NCI-H1436 treated with DMSO at 0.1 percent for 48 hours (cell line): ENCODE measurements around the gene SAT2.
"Not testable (repeated sequence)": the region's sequence is repeated elsewhere in the genome, so short reads cannot be mapped to it uniquely, and the experiment has no call there.

Experiments used
- DNase-seq: peaks from one replicate; lab custom pipeline; 2025; lab: John Stamatoyannopoulos, UW

SAT2 gene

DNA sequence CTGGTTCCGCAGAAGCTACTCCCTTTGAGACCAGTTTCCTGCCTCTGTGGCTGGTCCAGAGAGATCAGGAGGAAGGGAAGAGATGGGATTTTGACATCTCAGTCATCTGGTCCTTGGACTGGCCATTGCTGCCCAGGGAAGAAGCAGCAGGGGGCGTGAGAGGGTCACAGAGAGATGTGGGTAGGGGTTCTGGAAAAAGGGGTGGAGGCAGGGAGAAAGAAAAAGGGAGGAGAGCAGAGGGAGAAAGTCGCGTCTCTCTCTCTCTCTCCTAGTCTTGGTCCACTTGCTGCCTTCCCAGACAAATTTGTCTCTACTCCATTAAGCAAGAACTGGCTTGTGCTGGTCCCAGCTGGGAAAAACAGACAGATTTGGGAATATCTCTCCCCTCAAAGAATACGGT lies 6.8 kb upstream of the SAT2 start:
- DNase-seq = no peak

DNA sequence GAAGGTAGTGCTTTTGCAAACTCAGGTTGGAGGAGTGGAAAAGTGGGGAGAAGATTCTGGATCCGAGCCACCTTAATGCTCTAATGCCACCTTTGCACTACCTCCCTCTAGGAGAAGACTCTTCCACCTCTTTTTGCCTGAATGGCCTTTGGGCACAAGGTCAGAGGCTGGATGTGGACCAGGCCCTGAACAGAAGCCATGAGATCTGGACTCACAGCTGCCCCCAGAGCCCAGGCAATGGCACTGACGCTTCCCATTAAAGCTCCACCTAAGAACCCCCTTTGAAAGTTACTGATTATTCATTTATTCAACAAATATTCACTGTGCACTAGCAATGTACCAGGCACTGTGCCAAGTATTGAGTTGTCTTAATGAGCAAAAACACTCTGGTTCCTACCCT lies 5.5 kb upstream of the SAT2 start:
- DNase-seq = no peak

DNA sequence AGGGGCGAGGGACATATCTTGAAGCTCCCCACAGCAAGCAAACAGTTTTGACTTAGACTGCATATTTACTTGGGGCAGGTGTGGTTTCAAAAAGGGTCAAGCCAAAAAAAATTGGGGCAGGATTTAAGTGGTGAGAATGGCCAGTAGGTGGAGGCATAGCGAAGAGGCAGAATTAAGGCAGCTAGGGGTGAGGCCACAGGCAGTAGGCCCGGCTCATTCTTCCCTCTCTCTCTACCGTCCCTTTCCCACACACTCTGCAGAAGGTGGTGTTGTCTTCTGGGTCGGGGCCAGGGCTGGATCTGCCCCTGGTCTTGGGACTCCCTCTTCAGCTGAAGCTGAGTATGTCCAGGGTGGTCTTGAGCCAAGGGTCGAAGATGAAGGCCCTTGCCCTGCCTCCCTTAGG lies 4.9 kb upstream of the SAT2 start:
- DNase-seq = no peak

DNA sequence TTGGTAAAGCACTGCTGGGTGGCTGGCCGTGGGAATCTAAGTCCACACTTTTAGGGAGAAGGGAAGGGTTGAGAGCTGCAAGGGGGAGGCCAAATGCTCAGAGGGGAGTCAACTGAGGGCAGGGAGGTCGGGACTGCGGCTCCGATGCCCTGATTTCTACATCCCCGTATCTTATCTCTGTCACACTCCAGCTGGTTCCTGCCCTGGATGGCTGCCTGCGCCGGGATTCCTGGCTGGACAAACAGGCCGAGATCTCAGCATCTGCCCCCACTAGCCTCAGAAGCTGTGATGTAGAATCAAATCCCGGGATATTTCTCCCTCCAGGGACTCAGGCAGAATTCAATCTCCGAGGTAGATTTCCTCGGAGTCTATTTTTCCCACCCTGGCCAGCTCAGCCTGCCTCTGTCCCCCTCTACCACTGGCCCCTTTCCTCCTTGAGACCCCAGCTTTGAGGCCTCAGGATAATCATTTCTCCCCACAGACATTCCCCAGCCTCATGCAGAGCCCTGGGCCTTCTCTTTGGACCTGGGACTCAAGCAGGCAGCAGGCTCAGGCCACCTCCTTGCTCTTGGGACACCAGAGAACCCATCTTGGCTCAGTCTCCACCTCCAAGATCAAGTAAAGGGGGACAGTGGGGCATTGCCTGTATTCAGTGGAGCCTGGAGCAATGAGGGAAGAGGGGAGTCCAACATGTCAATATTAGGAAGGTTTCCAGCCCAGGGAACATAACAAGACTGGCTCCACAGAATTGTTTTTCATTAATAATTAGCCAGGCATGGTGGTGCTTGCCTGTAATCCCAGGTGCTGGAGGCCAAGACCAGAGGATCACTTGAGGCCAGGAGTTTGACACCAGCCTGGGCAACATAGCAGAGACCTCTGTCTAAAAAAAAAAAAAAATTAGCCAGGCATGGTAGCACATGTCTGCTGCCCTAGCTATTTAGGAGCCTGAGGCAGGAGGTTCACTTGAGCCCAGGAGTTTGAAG lies 4.1 kb upstream of the SAT2 start:
- DNase-seq = no peak

DNA sequence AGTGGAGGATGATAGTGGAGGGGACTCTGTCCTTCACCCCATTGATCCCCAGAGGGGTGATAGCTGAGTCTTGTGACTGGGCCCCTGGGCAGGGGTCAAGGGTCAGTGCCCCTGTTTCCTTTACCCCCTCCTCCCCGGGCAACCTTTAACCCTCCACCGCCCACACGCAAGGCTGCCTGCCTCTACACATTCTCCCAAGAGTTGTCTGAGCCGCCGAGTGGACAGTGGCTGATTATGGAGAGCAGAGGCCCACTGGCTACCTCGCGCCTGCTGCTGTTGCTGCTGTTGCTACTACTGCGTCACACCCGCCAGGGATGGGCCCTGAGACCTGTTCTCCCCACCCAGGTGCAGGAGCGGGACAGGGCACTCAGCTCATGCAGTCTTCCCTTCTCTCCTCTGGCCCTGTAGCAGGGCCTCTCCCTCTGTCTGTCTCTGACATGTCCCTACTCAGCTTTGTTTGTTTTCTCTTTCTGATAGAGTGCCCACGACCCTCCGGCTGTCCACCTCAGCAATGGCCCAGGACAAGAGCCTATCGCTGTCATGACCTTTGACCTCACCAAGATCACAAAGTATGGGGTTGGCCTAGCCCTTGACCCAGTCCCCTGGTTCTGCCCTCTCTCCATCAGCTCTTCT lies 2.4 kb upstream of the SAT2 start, which contains the start of gene SHBG:
Gene SHBG, plus strand, starts transcription at position 197 of the 633 bp plus-strand sequence. Its CDS starts 38 bp downstream, at position 235.
- no peak for DNase-seq

DNA sequence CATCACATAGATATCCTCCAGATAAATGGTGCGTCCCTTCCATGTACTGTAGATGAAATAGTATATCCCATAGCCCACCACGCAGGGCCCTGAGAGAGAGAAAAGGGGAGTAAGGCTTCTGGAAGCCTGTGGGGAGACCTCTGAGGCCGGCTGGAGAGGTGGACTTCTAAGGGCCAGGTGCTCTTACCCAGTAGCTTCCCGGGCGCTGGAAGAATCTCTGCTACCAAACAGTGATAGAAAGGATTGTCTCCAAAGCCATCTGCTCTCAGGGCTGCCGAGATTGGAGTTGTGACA lies 718 bp downstream of the SAT2 start:
- no peak for DNase-seq

DNA sequence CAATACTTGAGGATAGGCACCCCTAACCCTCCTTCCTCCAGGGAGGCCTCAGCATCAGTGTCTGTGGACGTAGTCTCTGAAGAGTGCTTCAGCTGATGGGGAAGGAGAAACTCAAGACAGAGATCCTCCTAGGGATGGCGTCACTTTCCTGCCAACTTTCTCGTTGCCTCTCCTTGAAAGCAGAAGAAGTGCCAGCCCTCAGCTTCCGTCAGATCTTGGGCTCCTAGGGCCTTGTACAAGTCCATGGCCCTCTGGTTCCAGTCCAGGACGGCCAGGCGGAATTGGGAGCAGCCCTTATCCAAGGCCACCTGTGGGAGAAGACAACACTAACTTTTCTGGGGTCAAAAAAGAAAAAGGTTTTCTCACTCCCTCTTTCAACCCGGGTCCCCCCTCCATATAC lies 1.3 kb downstream of the SAT2 start:
- no peak for DNase-seq

DNA sequence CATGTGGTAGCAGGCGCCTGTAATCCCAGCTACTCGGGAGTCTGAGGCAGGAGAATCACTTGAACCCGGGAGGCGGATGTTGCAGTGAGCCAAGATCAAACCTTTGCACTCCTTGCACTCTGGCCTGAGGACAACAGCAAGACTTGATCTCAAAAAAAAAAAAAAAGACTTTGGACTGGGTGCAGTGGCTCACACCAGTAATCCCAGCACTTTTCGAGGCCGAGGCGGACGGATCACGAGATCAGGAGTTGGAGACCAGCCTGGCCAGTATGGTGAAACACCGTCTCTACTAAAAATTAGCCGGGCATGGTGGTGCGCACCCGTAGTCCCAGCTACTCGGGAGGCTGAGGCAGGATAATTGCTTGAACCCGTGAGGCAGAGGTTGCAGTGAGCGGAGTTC lies 1.9 kb downstream of the SAT2 start:
- DNase-seq = not testable (repeated sequence)

DNA sequence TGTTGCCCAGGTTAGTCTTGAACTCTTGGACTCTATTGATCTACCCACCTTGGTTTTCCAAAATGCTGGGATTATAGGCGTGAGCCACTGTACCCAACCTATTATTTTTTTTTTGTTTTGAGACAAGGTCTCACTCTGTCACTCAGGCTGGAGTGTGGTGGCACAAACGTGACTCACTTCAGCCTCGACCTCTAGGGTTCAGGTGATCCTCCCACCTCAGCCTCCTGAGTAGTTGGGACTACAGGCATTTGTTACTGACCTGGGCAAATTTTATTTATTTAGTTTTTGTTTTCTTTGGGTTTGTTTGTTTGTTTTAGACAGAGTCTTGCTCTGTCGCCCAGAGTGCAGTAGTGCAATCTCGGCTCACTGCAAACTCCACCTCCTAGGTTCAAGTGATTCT lies 4.0 kb downstream of the SAT2 start:
- DNase-seq = no peak

DNA sequence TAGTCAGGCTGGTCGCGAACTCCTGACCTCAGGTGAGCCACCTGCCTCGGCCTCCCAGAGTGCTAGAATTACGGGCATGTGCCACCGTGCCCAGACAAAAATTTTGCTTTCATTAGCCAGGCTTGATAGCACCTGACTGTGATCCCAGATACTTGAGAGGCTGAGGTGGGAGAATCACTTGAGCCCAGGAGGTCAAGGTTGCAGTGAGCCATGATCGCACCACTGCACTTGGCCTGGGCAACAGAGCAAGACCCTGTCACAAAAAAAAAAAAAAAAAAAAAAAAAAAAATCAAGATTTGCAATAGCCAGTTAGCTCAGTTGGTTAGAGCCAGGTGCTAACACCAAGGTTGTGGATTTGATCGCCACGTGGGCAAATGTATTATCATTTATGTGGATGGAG lies 6.8 kb downstream of the SAT2 start:
- no peak for DNase-seq

DNA sequence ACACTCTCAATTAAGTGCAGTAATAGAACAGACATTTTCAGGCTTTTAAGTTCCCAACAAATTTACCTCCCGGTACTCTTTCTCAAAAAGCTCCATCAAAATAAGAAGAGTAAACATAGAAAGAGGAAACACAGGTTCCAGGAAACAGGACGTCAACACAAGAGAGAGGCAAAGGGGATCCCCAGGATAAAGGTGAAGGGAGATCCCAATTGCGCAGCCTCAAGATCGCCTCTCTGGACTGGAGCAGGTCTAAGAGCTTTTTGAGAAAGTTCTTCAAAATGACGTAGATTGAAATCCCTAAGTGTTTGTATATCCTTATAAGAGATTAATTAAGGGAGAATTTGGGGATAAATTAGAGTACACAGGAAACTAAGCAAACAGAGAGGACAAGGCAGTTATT lies 9.0 kb downstream of the SAT2 start:
- no peak for DNase-seq

DNA sequence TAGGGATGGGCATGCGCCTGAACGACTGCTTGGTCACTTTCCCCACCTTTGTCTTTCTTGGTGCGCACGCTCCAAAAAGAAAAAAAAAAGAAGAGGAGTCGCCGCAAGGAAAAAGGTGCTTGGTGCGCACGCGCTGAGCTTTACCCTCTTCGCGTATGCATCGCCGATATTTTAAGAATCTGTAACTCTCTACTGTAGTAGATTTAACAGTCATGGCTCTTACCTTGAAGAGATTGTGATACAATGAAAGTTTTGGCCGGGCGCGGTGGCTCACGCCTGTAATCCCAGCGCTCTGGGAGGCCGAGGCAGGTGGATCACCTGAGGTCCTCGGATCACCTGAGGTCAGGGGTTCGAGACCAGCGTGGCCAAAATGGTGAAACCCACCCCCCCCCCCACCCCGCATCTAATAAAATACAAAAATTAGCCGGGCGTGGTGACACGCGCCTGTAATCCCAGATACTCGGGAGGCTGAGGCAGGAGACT lies 12.3 kb downstream of the SAT2 start:
- no peak for DNase-seq

DNA sequence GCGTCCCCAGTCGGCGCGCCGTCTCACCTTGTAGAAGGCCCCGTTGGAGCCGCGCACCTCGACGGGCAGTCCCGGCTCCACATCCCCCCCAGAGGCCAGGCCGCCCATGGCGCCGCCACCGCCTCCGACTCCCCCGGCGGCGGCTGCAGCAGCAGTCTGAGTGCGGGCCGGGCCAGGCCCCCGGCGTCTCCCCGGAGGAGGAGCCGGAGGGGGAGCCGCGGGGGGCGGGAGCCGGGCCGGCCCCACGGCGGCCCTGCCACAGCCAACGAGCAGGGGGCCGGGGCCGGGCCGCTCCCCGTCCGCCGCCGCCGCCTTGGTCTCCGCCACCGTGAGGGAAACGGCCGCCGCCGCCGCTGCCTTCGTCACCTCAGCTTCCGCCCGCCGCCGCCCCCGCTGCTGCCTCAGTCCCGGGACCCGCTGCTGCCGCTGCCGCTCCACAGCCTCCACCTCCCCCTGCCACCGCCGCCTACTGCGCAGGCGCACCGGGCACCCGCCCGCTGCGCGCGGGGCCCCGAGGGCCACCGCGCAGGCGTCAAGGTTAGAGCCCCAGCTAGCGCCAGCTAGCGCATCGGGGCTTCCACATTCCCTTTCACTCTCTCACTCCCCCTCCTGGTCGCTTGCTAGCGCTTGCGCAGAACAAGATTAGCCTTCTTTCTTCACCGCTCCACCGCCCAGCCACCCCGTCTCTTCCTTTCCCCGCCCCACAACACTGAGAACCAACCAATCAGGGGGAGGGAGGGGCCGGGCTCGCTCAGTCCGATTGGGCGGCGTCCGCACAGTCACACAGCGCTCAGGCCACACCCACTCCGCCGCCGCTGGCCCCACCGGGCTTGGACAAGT lies 13.0 kb downstream of the SAT2 start, which contains the start of gene FXR2:
Gene FXR2, minus strand, starts transcription at position 473 of the 840 bp plus-strand sequence. Its CDS starts 365 bp downstream, at position 108.
- peak; percentile 97 for DNase-seq

DNA sequence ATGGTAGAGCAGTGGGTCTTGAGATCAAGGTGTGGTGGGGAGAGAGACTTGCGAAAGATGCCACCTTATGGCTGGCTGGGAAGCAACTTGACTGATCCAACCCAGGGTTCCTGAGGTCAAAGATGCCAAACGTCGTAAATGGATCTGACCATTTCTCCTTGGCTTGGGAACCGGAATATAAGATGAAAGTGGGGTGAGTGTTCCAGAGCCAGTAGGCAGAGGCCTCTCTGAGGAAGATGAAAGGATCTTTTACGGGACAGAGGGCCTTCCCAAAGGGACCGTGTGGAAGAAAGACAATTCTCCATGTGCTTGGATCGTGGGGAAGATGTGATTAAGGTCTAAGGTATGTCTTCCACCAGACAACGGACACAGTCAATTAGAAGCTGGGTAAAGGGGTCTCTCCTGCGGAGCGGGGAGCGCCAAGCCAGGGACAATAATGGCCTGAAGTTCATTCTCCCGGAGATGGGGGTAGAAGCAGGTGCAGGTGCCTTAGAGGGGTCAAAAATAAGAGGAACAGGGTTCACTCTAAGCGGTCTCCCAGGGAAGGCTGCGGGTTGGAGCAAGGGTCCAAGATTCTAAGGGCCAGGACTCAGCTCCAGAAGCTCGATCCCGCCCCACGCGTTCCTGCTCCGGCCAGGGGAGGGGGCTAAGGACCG lies 13.7 kb downstream of the SAT2 start:
- no peak for DNase-seq

DNA sequence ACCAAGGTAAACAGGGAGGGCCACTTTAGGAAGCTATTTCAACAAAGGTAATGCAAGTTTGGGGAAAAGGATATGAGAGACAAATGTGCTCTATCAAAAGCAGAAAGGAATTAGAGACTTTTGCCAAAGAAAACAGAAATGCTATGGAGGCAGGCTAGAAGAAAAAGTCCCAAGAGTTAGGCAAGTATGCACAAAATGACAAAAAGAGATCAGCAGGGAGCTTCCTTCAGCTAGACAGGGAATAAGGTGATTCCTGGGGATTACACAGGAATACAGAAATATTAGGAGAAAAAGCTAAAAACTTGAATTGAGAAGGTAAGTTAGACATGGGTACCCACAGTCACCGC lies 15.4 kb downstream of the SAT2 start:
- DNase-seq = no peak

DNA sequence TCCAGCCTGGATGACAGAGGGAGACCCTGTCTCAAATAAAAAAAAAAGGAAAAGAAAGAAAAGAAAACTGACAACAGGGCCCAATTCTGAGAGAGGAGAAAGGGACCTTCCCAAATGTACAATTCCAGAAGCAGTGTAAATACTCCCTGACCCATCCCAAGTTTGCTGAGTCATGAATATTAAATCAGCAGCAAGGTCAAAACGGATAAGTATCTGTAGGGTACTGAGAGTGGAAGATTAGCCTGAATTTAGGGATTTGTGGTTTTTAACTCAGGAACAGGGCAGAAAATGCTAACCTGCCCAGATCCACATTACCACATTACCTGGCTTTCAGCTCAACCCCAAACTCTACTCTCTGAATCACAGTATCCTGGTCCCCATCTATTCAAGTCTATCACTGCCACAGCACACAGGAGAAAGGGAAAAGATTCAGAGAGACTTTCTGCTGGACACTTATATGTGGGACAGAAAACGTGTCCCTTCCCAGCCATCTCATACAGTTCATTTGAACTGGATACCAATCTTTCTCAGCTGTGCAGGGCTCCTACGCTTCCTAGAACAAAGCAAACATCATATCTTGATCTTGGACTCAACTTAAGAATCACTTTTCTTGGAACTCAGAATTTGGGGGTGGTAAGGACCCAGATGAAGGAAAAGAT lies 15.9 kb downstream of the SAT2 start:
- no peak for DNase-seq

DNA sequence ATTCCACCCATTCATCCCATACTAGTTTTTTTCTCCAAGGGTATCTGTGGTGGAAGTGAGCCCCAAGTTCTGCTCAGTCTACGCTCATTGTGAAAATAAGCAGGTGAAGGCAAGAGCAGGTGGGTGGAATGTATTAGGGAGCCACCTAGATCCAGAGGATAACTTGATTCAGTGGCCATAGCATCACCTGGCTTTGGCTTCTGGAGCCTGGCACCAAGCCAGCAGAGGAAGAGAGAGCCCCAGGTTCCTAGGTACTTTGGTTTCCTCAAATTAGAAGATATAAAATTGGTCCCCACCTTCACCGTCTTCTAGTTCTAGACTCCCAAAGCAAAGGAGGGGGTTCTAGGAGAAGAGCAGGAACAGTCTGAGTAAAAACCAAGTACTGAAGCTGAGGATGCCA lies 17.0 kb downstream of the SAT2 start:
- DNase-seq = no peak

DNA sequence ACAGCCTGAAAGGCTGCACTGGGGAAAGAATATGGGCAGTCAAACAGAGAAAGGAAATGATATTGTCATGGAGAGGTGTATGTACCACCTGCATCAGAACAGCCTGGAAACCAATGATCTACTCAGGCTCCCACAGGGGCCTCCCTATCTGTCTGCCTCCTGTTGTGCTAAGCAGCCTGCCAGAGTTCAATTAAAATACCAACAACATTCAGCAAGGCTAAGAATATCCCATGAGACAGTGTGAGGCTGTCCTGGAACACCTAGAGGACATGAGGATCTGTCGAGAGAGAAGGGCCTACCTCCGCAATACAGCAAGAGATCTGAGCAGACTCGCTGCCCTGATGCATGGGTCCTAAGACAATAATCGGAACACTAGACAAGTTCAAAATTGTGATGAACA lies 21.3 kb downstream of the SAT2 start:
- DNase-seq = no peak

DNA sequence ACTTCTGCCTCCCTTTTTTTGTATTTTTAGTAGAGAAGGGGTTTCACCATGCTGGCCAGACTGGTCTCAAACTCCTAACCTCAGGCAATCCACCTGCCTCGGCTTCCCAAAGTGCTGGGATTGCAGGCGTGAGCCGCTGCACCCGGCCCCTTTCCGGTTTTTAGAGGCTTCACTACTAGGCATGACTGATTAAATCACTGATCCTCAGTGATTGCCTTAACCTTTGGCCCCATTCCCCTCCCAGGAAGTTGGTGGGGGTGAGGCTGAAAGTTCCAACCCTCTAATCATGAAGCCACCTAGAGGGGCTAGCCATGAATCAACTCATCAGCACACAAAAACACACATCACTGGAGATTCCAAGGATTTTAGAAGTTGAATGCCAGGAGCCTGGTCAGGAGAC lies 30.1 kb downstream of the SAT2 start:
- DNase-seq = not testable (repeated sequence)

DNA sequence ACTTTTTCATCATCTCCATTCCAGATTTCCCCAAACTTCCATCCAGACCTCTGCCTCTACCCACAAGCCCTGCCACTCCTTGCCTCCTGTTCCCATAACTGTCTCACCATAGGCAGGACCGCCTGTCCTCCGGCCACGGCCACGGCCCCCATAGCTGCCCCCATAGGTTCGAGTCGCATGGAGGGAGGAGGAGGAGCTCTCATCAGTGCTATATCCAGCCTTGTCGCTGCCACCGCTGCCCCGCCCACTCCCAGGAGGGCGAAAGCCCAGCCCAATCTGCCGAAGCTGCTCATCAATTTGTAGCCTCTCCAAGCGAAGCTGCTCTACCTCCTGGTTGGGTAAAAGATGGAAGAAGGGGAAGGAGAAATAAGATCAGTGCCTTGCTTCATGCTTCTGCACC lies 34.3 kb downstream of the SAT2 start:
- no peak for DNase-seq

DNA sequence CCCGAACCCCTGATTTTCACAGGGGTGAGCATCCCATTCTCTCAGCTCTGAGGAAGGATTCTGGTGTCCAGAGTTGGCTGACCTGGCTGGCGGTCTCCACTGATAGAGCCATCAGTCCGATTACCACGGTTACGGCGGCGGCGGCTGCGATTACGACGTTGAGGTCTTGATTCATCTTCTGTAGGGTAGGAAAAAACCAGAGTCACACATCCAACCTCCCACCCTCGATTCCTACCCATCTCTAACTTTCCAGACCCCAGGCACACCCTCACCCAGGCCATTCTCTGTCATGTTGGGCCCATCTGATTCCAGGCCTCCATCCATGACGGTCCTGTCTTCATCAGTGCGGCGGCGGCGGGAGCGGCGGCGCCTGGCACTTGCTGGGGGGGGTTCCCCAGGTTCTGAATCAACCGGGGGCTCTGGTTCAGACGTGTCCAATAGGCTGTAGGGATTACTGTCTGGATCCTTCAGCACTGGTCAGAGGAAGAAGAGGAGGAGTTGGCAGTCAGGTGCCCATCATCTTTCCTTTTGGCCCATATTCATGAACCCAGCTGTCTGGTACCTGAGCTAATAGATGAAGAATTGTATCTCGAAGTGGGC lies 35.1 kb downstream of the SAT2 start:
- no peak for DNase-seq
